Tibial nerve (tissue), 4 donors: ENCODE results near the gene NEU3. TPM values are rescaled to one million over a fixed set of nuclear protein-coding genes. Genes with fewer than 3 reads are reported as not detected.

Source experiments
- DNase-seq, 2 donors: peaks; one replicate each; pipeline ENCODE4 v3.0.0-alpha.2; 2019; ENCODE audit warnings: low spot score in 2 of 2
- H3K27ac ChIP-seq, 4 donors: fragments of 200-600 bp; sonication (generic) in 3 of 4; one replicate each; pipeline ENCODE4 v1.5.1; 2017 to 2019; ENCODE audit warnings: mild to moderate bottlenecking in 1 of 4
- H3K27me3 ChIP-seq, 2 donors: fragments of 200-600 bp; sonication (generic) in 1 of 2; one replicate each; pipeline versions ENCODE4 v1.5.1 to v1.6.0; 2017 to 2019
- H3K36me3 ChIP-seq, 3 donors: fragments of 200-600 bp; sonication (generic); one replicate each; pipeline ENCODE4 v1.5.1; 2018 to 2019
- H3K4me1 ChIP-seq, 4 donors: fragments of 200-600 bp; sonication (generic) in 3 of 4; one replicate each; pipeline ENCODE4 v1.5.1; 2017 to 2019
- H3K4me3 ChIP-seq, 4 donors: fragments of 200-600 bp; sonication (generic) in 3 of 4; one replicate each; pipeline ENCODE4 v1.5.1; 2017 to 2019; ENCODE audit warnings: mild to moderate bottlenecking in 1 of 4, moderate library complexity in 1 of 4
- H3K9me3 ChIP-seq, 4 donors: fragments of 200-600 bp; sonication (generic) in 3 of 4; one replicate each; pipeline ENCODE4 v1.5.1; 2017 to 2019
- EP300 ChIP-seq, 2 donors: sonication (generic); formaldehyde crosslinking; IDR thresholded peaks; one replicate each; pipeline ENCODE4 v1.6.1; 2017; ENCODE audit warnings: antibody characterized with exemption in 2 of 2, mild to moderate bottlenecking in 1 of 2
- POLR2A ChIP-seq, 2 donors: fragments of 450-650 bp; IDR thresholded peaks; one replicate each; pipeline ENCODE4 v1.6.1; 2017; ENCODE audit warnings: antibody characterized with exemption in 2 of 2, mild to moderate bottlenecking in 2 of 2, moderate library complexity in 2 of 2
- WGBS, 2 donors: methylation state at CpG; one replicate each; pipeline ENCODE4 v1.1.5; 2018; 5-methylcytosine and 5-hydroxymethylcytosine counted together
- total RNA-seq, 4 donors: library from RNA; depleted of rRNA; stranded (reverse); fragments of >200 nt; gene quantifications; one replicate each; pipeline ENCODE4 v1.1.0, GENCODE V29; 2016
- TF ChIP-seq, protein P1 (sequence below), 5 experiments: fragments of 200-600 bp in 3 of 5; fragments of 450-650 bp in 2 of 5; sonication (generic) in 3 of 5; IDR thresholded peaks; one replicate each; pipeline ENCODE4 v1.5.1; 2016 to 2019; ENCODE audit warnings: antibody characterized with exemption in 5 of 5, mild to moderate bottlenecking in 3 of 5, moderate library complexity in 2 of 5

The NEU3 gene
- total RNA-seq, 4 donors from 2014 or later, result 5.0 to 20.2 (median 12.7) TPM

DNA sequence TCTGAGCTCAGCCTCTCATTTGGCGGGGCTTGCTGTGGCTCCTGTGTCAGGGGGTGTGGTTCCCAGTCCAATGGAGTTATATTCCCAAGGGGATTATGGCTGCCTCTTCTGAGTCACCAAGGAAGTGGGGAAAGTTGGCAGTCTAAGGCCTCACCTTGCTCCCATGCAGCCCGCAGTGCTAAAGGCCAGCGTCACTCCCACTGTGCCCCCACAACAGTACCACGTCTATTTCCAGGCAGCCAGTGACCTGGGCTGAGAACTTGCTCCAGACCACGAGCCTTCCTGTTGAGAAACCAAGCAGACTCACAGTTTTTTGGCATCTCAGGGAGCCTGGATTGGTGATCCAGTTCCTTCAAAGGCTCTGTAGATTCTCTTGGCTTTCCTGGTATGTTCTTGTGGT lies 62.3 kb downstream of the NEU3 start:
- TF ChIP-seq EP300 (IDR thresholded peaks at IDR 0.05), result no peak
- TF ChIP-seq POLR2A (IDR thresholded peaks at IDR 0.05), result no peak
- TF ChIP-seq, protein P1, sequence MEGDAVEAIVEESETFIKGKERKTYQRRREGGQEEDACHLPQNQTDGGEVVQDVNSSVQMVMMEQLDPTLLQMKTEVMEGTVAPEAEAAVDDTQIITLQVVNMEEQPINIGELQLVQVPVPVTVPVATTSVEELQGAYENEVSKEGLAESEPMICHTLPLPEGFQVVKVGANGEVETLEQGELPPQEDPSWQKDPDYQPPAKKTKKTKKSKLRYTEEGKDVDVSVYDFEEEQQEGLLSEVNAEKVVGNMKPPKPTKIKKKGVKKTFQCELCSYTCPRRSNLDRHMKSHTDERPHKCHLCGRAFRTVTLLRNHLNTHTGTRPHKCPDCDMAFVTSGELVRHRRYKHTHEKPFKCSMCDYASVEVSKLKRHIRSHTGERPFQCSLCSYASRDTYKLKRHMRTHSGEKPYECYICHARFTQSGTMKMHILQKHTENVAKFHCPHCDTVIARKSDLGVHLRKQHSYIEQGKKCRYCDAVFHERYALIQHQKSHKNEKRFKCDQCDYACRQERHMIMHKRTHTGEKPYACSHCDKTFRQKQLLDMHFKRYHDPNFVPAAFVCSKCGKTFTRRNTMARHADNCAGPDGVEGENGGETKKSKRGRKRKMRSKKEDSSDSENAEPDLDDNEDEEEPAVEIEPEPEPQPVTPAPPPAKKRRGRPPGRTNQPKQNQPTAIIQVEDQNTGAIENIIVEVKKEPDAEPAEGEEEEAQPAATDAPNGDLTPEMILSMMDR (IDR thresholded peaks at IDR 0.05), result no peak
- H3K27ac ChIP-seq, result no peak overlapping the region
- no peak overlapping the region for H3K4me3 ChIP-seq
- H3K4me1 ChIP-seq, result no peaks in the 10 kb centered on the region
- no peak for DNase-seq
- 88% methylated on average over 4 to 5 of the region's 5 CpGs for WGBS, 2 donors
- H3K27me3 ChIP-seq, result no peaks in the 10 kb centered on the region
- H3K9me3 ChIP-seq, result peaks cover 0 to 25% (median 6%) of the 10 kb centered on the region in 4 donors
- H3K36me3 ChIP-seq, result no peaks in the 10 kb centered on the region

DNA sequence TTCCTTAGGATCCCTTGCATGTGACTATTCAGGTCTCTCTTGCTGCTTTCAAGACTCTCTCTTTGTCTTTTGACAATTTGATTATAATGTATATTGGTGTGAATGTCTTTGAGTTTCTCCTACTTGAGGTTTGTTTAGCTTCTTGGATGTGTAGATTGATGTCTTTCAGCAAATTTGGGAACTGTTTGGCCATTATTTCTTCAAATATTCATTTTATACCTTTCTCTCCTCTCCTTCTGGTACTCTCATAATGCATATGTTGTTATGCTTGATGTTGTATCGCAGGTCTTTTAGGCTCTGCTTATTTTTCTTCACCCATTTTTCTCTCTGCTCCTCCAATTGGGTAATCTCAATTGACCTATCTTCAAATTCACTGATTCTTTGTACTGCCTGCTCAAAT lies 63.7 kb downstream of the NEU3 start:
- Histone ChIP-seq H3K27me3 (no peaks in the 10 kb centered on the region), H3K4me3 (no peak overlapping the region), H3K27ac (no peak overlapping the region), H3K36me3 (no peaks in the 10 kb centered on the region), H3K4me1 (no peaks in the 10 kb centered on the region), H3K9me3 (peaks cover 0 to 25% (median 6%) of the 10 kb centered on the region in 4 donors)
- WGBS, 2 donors, result 94 to 98% methylated on average over 1 of the region's 1 CpG
- DNase-seq, result no peak
- TF ChIP-seq EP300 (IDR thresholded peaks at IDR 0.05) (no peak), POLR2A (IDR thresholded peaks at IDR 0.05) (no peak)
- TF ChIP-seq, protein P1 (IDR thresholded peaks at IDR 0.05), result no peak

DNA sequence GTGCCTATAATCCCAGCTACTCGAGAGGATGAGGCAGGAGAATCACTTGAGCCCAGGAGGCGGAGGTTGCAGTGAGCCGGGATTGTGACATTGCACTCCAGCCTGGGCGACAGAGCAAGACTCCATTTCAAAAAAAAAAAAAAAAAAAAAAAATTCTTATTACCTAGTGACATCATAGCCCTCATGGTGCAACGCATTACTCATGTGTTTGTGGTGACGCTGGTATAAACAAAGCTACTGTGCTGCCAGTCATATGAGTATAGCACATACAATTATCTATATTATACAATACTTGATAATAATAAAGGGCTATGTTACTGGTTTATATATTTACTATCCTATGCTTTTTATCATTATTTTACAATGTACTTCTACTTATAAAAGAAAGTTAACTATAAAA lies 66.8 kb downstream of the NEU3 start:
- H3K4me3 ChIP-seq, result no peak overlapping the region
- H3K27ac ChIP-seq, result no peak overlapping the region
- WGBS, 2 donors, result 83 to 92% methylated on average over 6 of the region's 6 CpGs
- DNase-seq, result no peak
- no peaks in the 10 kb centered on the region for H3K36me3 ChIP-seq
- H3K4me1 ChIP-seq, result no peaks in the 10 kb centered on the region
- no peaks in the 10 kb centered on the region for H3K27me3 ChIP-seq
- H3K9me3 ChIP-seq, result peaks cover 0 to 24% (median 6%) of the 10 kb centered on the region in 4 donors
- TF ChIP-seq, protein P1 (IDR thresholded peaks at IDR 0.05), result no peak
- TF ChIP-seq POLR2A (IDR thresholded peaks at IDR 0.05) (no peak), EP300 (IDR thresholded peaks at IDR 0.05) (no peak)

DNA sequence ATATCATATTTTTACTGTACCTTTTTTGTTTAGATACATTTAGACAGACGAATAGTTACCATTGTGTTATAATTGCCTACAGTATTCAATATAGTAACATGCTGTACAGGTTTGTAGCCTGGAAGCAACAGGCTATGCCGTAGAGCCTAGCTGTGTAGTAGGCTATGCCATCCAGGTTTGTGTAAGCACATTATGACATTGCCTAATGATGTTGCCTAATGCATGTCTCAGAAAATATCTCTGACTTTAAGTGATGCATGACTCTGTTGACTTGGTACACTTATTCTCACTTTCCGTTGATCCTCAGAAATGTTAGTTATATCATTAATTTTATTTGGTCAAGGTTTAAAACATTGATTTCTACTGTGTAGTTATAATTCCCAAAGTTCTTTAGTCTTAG lies 68.1 kb downstream of the NEU3 start:
- Histone ChIP-seq H3K9me3 (peaks cover 0 to 13% (median 6%) of the 10 kb centered on the region in 4 donors), H3K36me3 (no peaks in the 10 kb centered on the region), H3K4me1 (no peaks in the 10 kb centered on the region), H3K27ac (no peak overlapping the region), H3K27me3 (no peaks in the 10 kb centered on the region), H3K4me3 (no peak overlapping the region)
- DNase-seq, result no peak
- TF ChIP-seq POLR2A (IDR thresholded peaks at IDR 0.05), result no peak
- TF ChIP-seq EP300 (IDR thresholded peaks at IDR 0.05), result no peak
- TF ChIP-seq, protein P1 (IDR thresholded peaks at IDR 0.05), result no peak
- 84 to 88% methylated on average over 3 of the region's 3 CpGs for WGBS, 2 donors

DNA sequence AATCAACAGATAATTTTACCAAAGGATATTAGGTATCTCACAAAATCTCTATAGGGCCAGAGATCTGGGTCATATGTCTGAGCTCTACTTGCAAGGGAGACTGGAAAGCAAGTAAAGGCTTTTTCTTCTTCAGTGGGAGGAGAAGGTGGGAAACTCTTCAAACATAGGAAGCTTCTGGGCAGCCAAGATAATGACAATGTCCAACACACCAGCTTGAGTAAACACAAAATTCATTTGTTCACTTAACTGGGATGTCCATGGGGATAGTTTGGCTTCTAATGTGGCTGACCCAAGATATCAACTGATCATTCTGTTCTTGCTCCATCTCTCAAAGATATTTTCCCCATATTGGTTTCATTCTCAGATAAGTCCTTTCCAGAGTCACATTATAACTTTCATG lies 70.6 kb downstream of the NEU3 start:
- no peaks in the 10 kb centered on the region for H3K36me3 ChIP-seq
- no peak for DNase-seq
- TF ChIP-seq EP300 (IDR thresholded peaks at IDR 0.05), result no peak
- no peaks in the 10 kb centered on the region for H3K27me3 ChIP-seq
- no peaks in the 10 kb centered on the region for H3K4me1 ChIP-seq
- no peaks in the 10 kb centered on the region for H3K9me3 ChIP-seq
- no peak overlapping the region for H3K4me3 ChIP-seq
- no peak overlapping the region for H3K27ac ChIP-seq

DNA sequence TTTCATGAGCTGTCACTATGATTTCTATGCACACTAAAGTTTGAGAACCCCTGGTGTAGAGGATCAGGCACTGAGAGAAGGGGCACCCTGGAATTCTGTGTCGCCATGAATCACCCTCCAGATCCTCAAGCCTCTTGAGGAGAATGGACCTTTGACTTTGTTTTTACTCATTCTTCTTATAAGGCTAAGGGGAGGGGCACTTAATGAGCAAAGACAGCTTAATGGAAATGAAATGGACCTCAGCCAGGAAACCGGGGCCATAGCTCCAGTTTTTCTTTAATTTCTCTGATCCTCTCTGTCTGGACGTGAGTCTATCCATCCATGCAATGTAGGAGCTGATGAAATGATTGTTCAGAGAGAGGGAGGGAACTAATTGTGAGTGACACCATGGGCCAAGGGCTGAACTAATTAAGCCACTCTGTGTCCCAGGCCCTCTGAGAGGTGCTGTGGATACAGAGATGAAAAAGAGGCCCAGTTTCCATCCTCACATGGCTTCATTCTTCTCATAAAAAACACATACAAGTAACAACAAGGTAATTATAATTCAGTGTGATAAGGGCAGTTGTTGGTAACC lies 75.1 kb downstream of the NEU3 start:
- Histone ChIP-seq H3K4me1 (no peaks in the 10 kb centered on the region), H3K27me3 (no peaks in the 10 kb centered on the region), H3K4me3 (no peak overlapping the region), H3K9me3 (no peaks in the 10 kb centered on the region), H3K27ac (no peak overlapping the region), H3K36me3 (no peaks in the 10 kb centered on the region)
- TF ChIP-seq, protein P1 (IDR thresholded peaks at IDR 0.05), result no peak
- TF ChIP-seq POLR2A (IDR thresholded peaks at IDR 0.05) (no peak), EP300 (IDR thresholded peaks at IDR 0.05) (no peak)
- no peak for DNase-seq
- 33% methylated on average over 3 of the region's 3 CpGs for WGBS, 2 donors
